ENCODE measurements around the gene ADRA2B. TPM values are rescaled to one million over a fixed set of nuclear protein-coding genes. Genes with fewer than 3 reads are reported as not detected.

The ADRA2B gene
- total and polyA plus RNA-seq, 2 experiments from 2014 or later = 0.66 to 0.87 TPM

- 47% methylated on average over 3 of the region's 3 CpGs for WGBS (ENCODE audit: low lambda C conversion rate, missing lambda C conversion rate)
- Histone ChIP-seq H3K4me2 (peak overlapping the region; percentile 96), H2AFZ (no peak overlapping the region), H3K4me1 (ENCODE audit: insufficient read depth) (peaks cover 19% of the 10 kb centered on the region), H4K20me1 (ENCODE audit: insufficient read depth, poor library complexity, severe bottlenecking) (no peaks in the 10 kb centered on the region), H3K36me3 (replicated peaks; ENCODE audit: insufficient read depth, low read depth) (no peaks in the 10 kb centered on the region), H3K9me3 (ENCODE audit: low read depth) (no peaks in the 10 kb centered on the region), H3K4me3 (no peak overlapping the region), H3K27me3 (no peaks in the 10 kb centered on the region), H3K27ac (peak overlapping the region; percentile 34), H3K79me2 (no peaks in the 10 kb centered on the region), H3K9me2 (replicated peaks; ENCODE audit: insufficient read depth) (no peaks in the 10 kb centered on the region)
- TF ChIP-seq CTCF (IDR thresholded peaks at IDR 0.05; ENCODE audit: poor library complexity) (no peak), EZH2phosphoT487 (IDR thresholded peaks at IDR 0.05; ENCODE audit: low read depth, severe bottlenecking, unreplicated experiment) (no peak), EZH2 (IDR thresholded peaks at IDR 0.05; ENCODE audit: borderline replicate concordance) (no peak)
- no peak for DNase-seq (ENCODE audit: low spot score)
Observed at GRCh38 chr2:96145848-96146152, 29.4 kb upstream of the ADRA2B start.

GRCh38 chr2:96145036-96145847, 28.9 kb upstream of the ADRA2B start, which contains the start of gene DUSP2:
TSS of gene DUSP2 (minus strand) at chr2:96145440. CDS start at chr2:96145354, 86 bp downstream.
- Histone ChIP-seq H3K9me2 (replicated peaks; ENCODE audit: insufficient read depth) (no peaks in the 10 kb centered on the region), H3K4me3 (peak within 1 kb of the TSS; percentile 60), H3K79me2 (no peaks in the 10 kb centered on the region), H3K4me2 (peak within 1 kb of the TSS; percentile 96), H3K9me3 (ENCODE audit: low read depth) (no peaks in the 10 kb centered on the region), H3K4me1 (ENCODE audit: insufficient read depth) (peaks cover 19% of the 10 kb centered on the region), H4K20me1 (ENCODE audit: insufficient read depth, poor library complexity, severe bottlenecking) (no peaks in the 10 kb centered on the region), H3K36me3 (replicated peaks; ENCODE audit: insufficient read depth, low read depth) (no peaks in the 10 kb centered on the region), H3K27me3 (no peaks in the 10 kb centered on the region), H3K27ac (peak within 1 kb of the TSS; percentile 34), H2AFZ (peak within 1 kb of the TSS; percentile 94)
- peak; percentile 77 for DNase-seq (ENCODE audit: low spot score)
- TF ChIP-seq EZH2 (IDR thresholded peaks at IDR 0.05; ENCODE audit: borderline replicate concordance) (no peak), CTCF (IDR thresholded peaks at IDR 0.05; ENCODE audit: poor library complexity) (no peak), EZH2phosphoT487 (IDR thresholded peaks at IDR 0.05; ENCODE audit: low read depth, severe bottlenecking, unreplicated experiment) (no peak)
- WGBS (ENCODE audit: low lambda C conversion rate, missing lambda C conversion rate) = 3% methylated on average over 57 of the region's 94 CpGs

GRCh38 chr2:96144481-96145035, 28.2 kb upstream of the ADRA2B start:
- 12% methylated on average over 24 of the region's 35 CpGs for WGBS (ENCODE audit: low lambda C conversion rate, missing lambda C conversion rate)
- Histone ChIP-seq H3K27ac (no peak overlapping the region), H2AFZ (peak overlapping the region; percentile 94)

More at GRCh38 chr2:96144481-96145035, 28.2 kb upstream of the ADRA2B start:
- Histone ChIP-seq H3K9me3 (ENCODE audit: low read depth) (no peaks in the 10 kb centered on the region), H3K27me3 (no peaks in the 10 kb centered on the region), H4K20me1 (ENCODE audit: insufficient read depth, poor library complexity, severe bottlenecking) (no peaks in the 10 kb centered on the region), H3K4me3 (peak overlapping the region; percentile 60), H3K9me2 (replicated peaks; ENCODE audit: insufficient read depth) (no peaks in the 10 kb centered on the region), H3K4me2 (peak overlapping the region; percentile 96), H3K36me3 (replicated peaks; ENCODE audit: insufficient read depth, low read depth) (no peaks in the 10 kb centered on the region), H3K79me2 (no peaks in the 10 kb centered on the region), H3K4me1 (ENCODE audit: insufficient read depth) (peaks cover 19% of the 10 kb centered on the region)
- DNase-seq (ENCODE audit: low spot score) = no peak
- TF ChIP-seq CTCF (IDR thresholded peaks at IDR 0.05; ENCODE audit: poor library complexity) (no peak), EZH2 (IDR thresholded peaks at IDR 0.05; ENCODE audit: borderline replicate concordance) (no peak), EZH2phosphoT487 (IDR thresholded peaks at IDR 0.05; ENCODE audit: low read depth, severe bottlenecking, unreplicated experiment) (no peak)
